WTC11 (cell line): ENCODE results near the gene GAB1. TPM values are rescaled to one million over a fixed set of nuclear protein-coding genes. Genes with fewer than 3 reads are reported as not detected.

Experiments used
- ATAC-seq: fragments of 200-7000 bp; cut with Tn5 transposase; 2 replicates; pipeline ENCODE4 v1.10.0; 2021; ENCODE audit warnings: mild to moderate bottlenecking, moderate library complexity
- CTCF ChIA-PET: fragments of 300-600 bp; sonication (Branson Sonifier 250); formaldehyde crosslinking; loops from one replicate; lab custom pipeline; 2021; ENCODE audit warnings: antibody characterized with exemption; lab: Charles Lee
- POLR2A ChIA-PET: fragments of 350-600 bp; sonication (Branson Sonifier 250); formaldehyde crosslinking; loops from one replicate; lab custom pipeline; 2021; ENCODE audit warnings: antibody characterized with exemption; lab: Charles Lee
- DNase-seq: peaks from one replicate; pipeline ENCODE4 v3.0.0; 2021; ENCODE audit warnings: low spot score
- H3K27ac Mint-ChIP-seq: 2 replicates; pipeline ENCODE4 v1.8.0; 2021; ENCODE audit warnings: mixed read lengths
- H3K27me3 Mint-ChIP-seq: 2 replicates; pipeline ENCODE4 v1.8.0; 2021; ENCODE audit warnings: low read depth, mild to moderate bottlenecking, moderate library complexity, mixed read lengths
- H3K36me3 Mint-ChIP-seq: 2 replicates; pipeline ENCODE4 v1.8.0; 2021; ENCODE audit warnings: mixed read lengths
- H3K4me1 Mint-ChIP-seq: 2 replicates; pipeline ENCODE4 v1.8.0; 2022; ENCODE audit warnings: mixed read lengths
- H3K4me3 Mint-ChIP-seq: 2 replicates; pipeline ENCODE4 v1.8.0; 2021; ENCODE audit warnings: mild to moderate bottlenecking, moderate library complexity, mixed read lengths
- H3K9me3 Mint-ChIP-seq: 2 replicates; pipeline ENCODE4 v1.8.0; 2021; ENCODE audit warnings: mixed read lengths
- ARID4B ChIP-seq: sonication (generic); formaldehyde crosslinking; IDR thresholded peaks from 2 replicates; pipeline ENCODE4 v1.8.0; 2023; ENCODE audit warnings: missing genetic modification reagents, mild to moderate bottlenecking, borderline replicate concordance
- ATF1 ChIP-seq: sonication (generic); formaldehyde crosslinking; IDR thresholded peaks from 2 replicates; pipeline ENCODE4 v1.8.1; 2023; ENCODE audit warnings: mild to moderate bottlenecking, moderate library complexity, missing genetic modification reagents
- CDX4 ChIP-seq: fragments of 250-450 bp; sonication (Bioruptor Pico); IDR thresholded peaks from 2 replicates; pipeline ENCODE4 v1.9.0; 2021; ENCODE audit warnings: moderate library complexity, mild to moderate bottlenecking, inconsistent platforms, borderline replicate concordance
- E2F4 ChIP-seq: sonication (generic); formaldehyde crosslinking; IDR thresholded peaks from 2 replicates; pipeline ENCODE4 v1.8.1; 2022; ENCODE audit warnings: low read depth, mild to moderate bottlenecking, moderate library complexity, missing genetic modification reagents, borderline replicate concordance
- E2F5 ChIP-seq: sonication (generic); formaldehyde crosslinking; IDR thresholded peaks from 2 replicates; pipeline ENCODE4 v1.8.1; 2022; ENCODE audit warnings: mild to moderate bottlenecking, moderate library complexity, missing genetic modification reagents
- ELF4 ChIP-seq: sonication (generic); formaldehyde crosslinking; IDR thresholded peaks from 2 replicates; pipeline ENCODE4 v1.8.1; 2022; ENCODE audit warnings: low read depth, mild to moderate bottlenecking, moderate library complexity, missing genetic modification reagents
- EMX1 ChIP-seq: fragments of 250-450 bp; sonication (Bioruptor Pico); IDR thresholded peaks from 2 replicates; pipeline ENCODE4 v1.8.0; 2021; ENCODE audit warnings: mild to moderate bottlenecking
- FOXP4 ChIP-seq: sonication (generic); formaldehyde crosslinking; IDR thresholded peaks from 2 replicates; pipeline ENCODE4 v1.8.0; 2022; ENCODE audit warnings: mild to moderate bottlenecking, missing genetic modification reagents
- JAZF1 ChIP-seq: fragments of 250-450 bp; sonication (Bioruptor Pico); IDR thresholded peaks from 2 replicates; pipeline ENCODE4 v1.9.0; 2021; ENCODE audit warnings: moderate library complexity, mild to moderate bottlenecking, inconsistent platforms
- NR2C2 ChIP-seq: sonication (generic); formaldehyde crosslinking; IDR thresholded peaks from 2 replicates; pipeline ENCODE4 v1.8.0; 2022; ENCODE audit warnings: mild to moderate bottlenecking, missing genetic modification reagents
- PRDM15 ChIP-seq: sonication (generic); formaldehyde crosslinking; IDR thresholded peaks from 2 replicates; pipeline ENCODE4 v1.8.0; 2022; ENCODE audit warnings: missing genetic modification reagents
- PREB ChIP-seq: sonication (generic); formaldehyde crosslinking; IDR thresholded peaks from 2 replicates; pipeline ENCODE4 v1.8.1; 2022; ENCODE audit warnings: mild to moderate bottlenecking, missing genetic modification reagents, moderate library complexity, borderline replicate concordance
- RORB ChIP-seq: fragments of 250-450 bp; sonication (Bioruptor Pico); IDR thresholded peaks from 2 replicates; pipeline ENCODE4 v1.9.0; 2021; ENCODE audit warnings: mild to moderate bottlenecking
- SP1 ChIP-seq: sonication (generic); formaldehyde crosslinking; conservative IDR thresholded peaks from 2 replicates; pipeline ENCODE4 v1.8.1; 2022; ENCODE audit warnings: missing genetic modification reagents
- TEAD1 ChIP-seq: sonication (generic); formaldehyde crosslinking; IDR thresholded peaks from 2 replicates; pipeline ENCODE4 v1.8.0; 2022; ENCODE audit warnings: mild to moderate bottlenecking, missing genetic modification reagents
- ZNF263 ChIP-seq: sonication (generic); formaldehyde crosslinking; IDR thresholded peaks from 2 replicates; pipeline ENCODE4 v1.8.1; 2022; ENCODE audit warnings: low read depth, mild to moderate bottlenecking, moderate library complexity, missing genetic modification reagents
- total RNA-seq: library from RNA; stranded (reverse); gene quantifications from 3 replicates; pipeline ENCODE4 v1.2.3, GENCODE V29; 2021

The GAB1 gene
- total RNA-seq, 1 experiment from 2014 or later: 17.4 TPM

- Mint-ChIP-seq H3K4me1 (peaks cover 6% of the 10 kb centered on the region), H3K27ac (no peak overlapping the region)
- ATAC-seq: no peak
Measured at GRCh38 chr4:143369552-143369951, 32.9 kb downstream of the GAB1 start.

GRCh38 chr4:143372093-143372915 is 35.6 kb downstream of the GAB1 start:
- POLR2A ChIA-PET: no interaction called here
- peaks cover 26% of the 10 kb centered on the region for H3K4me1 Mint-ChIP-seq
- peaks cover 21% of the 10 kb centered on the region for H3K36me3 Mint-ChIP-seq
- peaks cover 15% of the 10 kb centered on the region for H3K9me3 Mint-ChIP-seq
- ATAC-seq: no peak
- no peak overlapping the region for H3K4me3 Mint-ChIP-seq
- CTCF ChIA-PET: no interaction called here
- H3K27me3 Mint-ChIP-seq: no peaks in the 10 kb centered on the region
- no peak for DNase-seq
- H3K27ac Mint-ChIP-seq: no peak overlapping the region
- TF ChIP-seq E2F4 (no peak), E2F5 (CRISPR knock-in tag) (no peak), JAZF1 (CRISPR knock-in tag) (no peak), TEAD1 (CRISPR knock-in tag) (no peak), FOXP4 (CRISPR knock-in tag) (no peak), ARID4B (no peak), ZNF263 (no peak), PREB (CRISPR knock-in tag) (no peak), EMX1 (CRISPR knock-in tag) (no peak), PRDM15 (CRISPR knock-in tag) (no peak), SP1 (CRISPR knock-in tag) (no peak), NR2C2 (no peak), ATF1 (CRISPR knock-in tag) (no peak), CDX4 (no peak)

More at GRCh38 chr4:143369552-143369951, 32.9 kb downstream of the GAB1 start:
- Mint-ChIP-seq H3K27me3 (no peaks in the 10 kb centered on the region), H3K36me3 (peaks cover 23% of the 10 kb centered on the region), H3K4me3 (no peak overlapping the region), H3K9me3 (peaks cover 15% of the 10 kb centered on the region)
- ChIA-PET CTCF (no interaction called here), POLR2A (no interaction called here)
- no peak for DNase-seq
- no peak for TF ChIP-seq ATF1 (CRISPR knock-in tag)
- TF ChIP-seq ELF4 (CRISPR knock-in tag): no peak
- TF ChIP-seq E2F4: no peak
- TF ChIP-seq RORB (CRISPR knock-in tag): no peak
